Neural cell (in vitro differentiated cells): Measurements from ENCODE around the gene MFSD2A.

Experiments
- CTCF ChIP-seq: fragments of 450-650 bp; IDR thresholded peaks from 2 replicates; pipeline ENCODE4 v1.5.1; 2014; ENCODE audit warnings: antibody characterized with exemption, mild to moderate bottlenecking, moderate library complexity; ENCODE audit not compliant: poor library complexity, severe bottlenecking
- EZH2 ChIP-seq: fragments of 200-600, 300-800 bp; shearing (Covaris generic), sonication (generic); IDR thresholded peaks from 2 replicates; pipeline ENCODE4 v1.6.1; 2014; ENCODE audit warnings: antibody characterized with exemption, low read length, borderline replicate concordance, mild to moderate bottlenecking; ENCODE audit not compliant: insufficient read depth, poor library complexity, severe bottlenecking
- MXI1 ChIP-seq: fragments of 450-650 bp; conservative IDR thresholded peaks from 2 replicates; pipeline ENCODE4 v1.6.1; 2014; ENCODE audit warnings: antibody characterized with exemption, mild to moderate bottlenecking; ENCODE audit not compliant: poor library complexity, severe bottlenecking
- POLR2AphosphoS5 ChIP-seq: IDR thresholded peaks from 2 replicates; pipeline ENCODE4 v1.6.1; 2012
- RAD21 ChIP-seq: fragments of 450-650 bp; conservative IDR thresholded peaks from 2 replicates; pipeline ENCODE4 v1.6.1; 2014; ENCODE audit warnings: antibody characterized with exemption, mild to moderate bottlenecking, moderate library complexity
- REST ChIP-seq: IDR thresholded peaks from 2 replicates; pipeline ENCODE4 v1.6.1; 2012; ENCODE audit warnings: borderline replicate concordance
- SMC3 ChIP-seq: fragments of 450-650 bp; conservative IDR thresholded peaks from 2 replicates; pipeline ENCODE4 v1.6.1; 2014; ENCODE audit warnings: antibody characterized with exemption, mild to moderate bottlenecking, moderate library complexity; ENCODE audit not compliant: poor library complexity
- TAF1 ChIP-seq: IDR thresholded peaks from 2 replicates; pipeline ENCODE4 v1.6.1; 2012; ENCODE audit warnings: low read depth

- TF ChIP-seq REST (no peak), EZH2 (no peak), CTCF (no peak), MXI1 (no peak), POLR2AphosphoS5 (no peak), SMC3 (no peak), TAF1 (no peak), RAD21 (no peak)
Measured at GRCh38 chr1:39954324-39954869, 548 bp upstream of the MFSD2A start.
